Liver (tissue), 9 donors: Measurements from ENCODE around the gene TSPAN8. TPM values are rescaled to one million over a fixed set of nuclear protein-coding genes. Genes with fewer than 3 reads are reported as not detected.

Experiments used
- DNase-seq: peaks from one replicate; pipeline ENCODE4 v3.0.0-alpha.2; 2017; ENCODE audit warnings: low spot score
- H3K27ac ChIP-seq, 2 donors: one replicate each; pipeline ENCODE4 v1.7.0; 2013; ENCODE audit warnings: inconsistent platforms in 2 of 2, low read length in 2 of 2, control low read depth in 1 of 2, low read depth in 1 of 2, mild to moderate bottlenecking in 1 of 2
- H3K27me3 ChIP-seq, 4 donors: one replicate each; pipeline versions ENCODE4 v1.6.1 to v1.7.0; 2013; ENCODE audit warnings: low read length in 3 of 4, inconsistent platforms in 1 of 4, mild to moderate bottlenecking in 1 of 4, moderate library complexity in 1 of 4; ENCODE audit not compliant: control insufficient read depth in 4 of 4, insufficient read depth in 4 of 4
- H3K36me3 ChIP-seq, 4 donors: one replicate each; pipeline versions ENCODE4 v1.6.1 to v1.7.0; 2013; ENCODE audit warnings: low read length in 3 of 4, mild to moderate bottlenecking in 3 of 4, low read depth in 1 of 4, moderate library complexity in 1 of 4; ENCODE audit not compliant: control insufficient read depth in 4 of 4, insufficient read depth in 3 of 4
- H3K4me1 ChIP-seq, 4 donors: one replicate each; pipeline versions ENCODE4 v1.6.1 to v1.7.0; 2013; ENCODE audit warnings: low read length in 3 of 4, mild to moderate bottlenecking in 3 of 4, moderate library complexity in 1 of 4; ENCODE audit not compliant: control insufficient read depth in 4 of 4, insufficient read depth in 4 of 4
- H3K4me3 ChIP-seq, 3 donors: one replicate each; pipeline versions ENCODE4 v1.6.1 to v1.7.0; 2013; ENCODE audit warnings: low read length in 3 of 3, control low read depth in 1 of 3, low read depth in 1 of 3, mild to moderate bottlenecking in 1 of 3
- H3K9ac ChIP-seq, 2 donors: one replicate each; pipeline ENCODE4 v1.7.0; 2013; ENCODE audit warnings: low read length in 2 of 2, mild to moderate bottlenecking in 2 of 2, moderate library complexity in 2 of 2, control low read depth in 1 of 2, low read depth in 1 of 2
- H3K9me3 ChIP-seq, 4 donors: one replicate each; pipeline versions ENCODE4 v1.6.1 to v1.7.0; 2013; ENCODE audit warnings: low read length in 3 of 4; ENCODE audit not compliant: control insufficient read depth in 4 of 4
- HNF4A ChIP-seq, 2 donors: conservative IDR thresholded peaks; 2 replicates each; pipeline ENCODE4 v1.6.1; 2016; ENCODE audit warnings: antibody characterized with exemption in 2 of 2, mild to moderate bottlenecking in 2 of 2
- HNF4G ChIP-seq: IDR thresholded peaks from 2 replicates; pipeline ENCODE4 v1.6.1; 2016; ENCODE audit warnings: antibody characterized with exemption
- JUND ChIP-seq, 2 donors: IDR thresholded peaks; 2 replicates each; pipeline ENCODE4 v1.6.1; 2016; ENCODE audit warnings: antibody characterized with exemption in 2 of 2
- NR2F2 ChIP-seq: IDR thresholded peaks from 2 replicates; pipeline ENCODE4 v1.6.1; 2016; ENCODE audit warnings: antibody characterized with exemption
- RAD21 ChIP-seq, 2 donors: IDR thresholded peaks; 2 replicates each; pipeline ENCODE4 v1.6.1; 2016; ENCODE audit warnings: antibody characterized with exemption in 2 of 2, mild to moderate bottlenecking in 2 of 2
- RXRA ChIP-seq, 2 donors: IDR thresholded peaks; 2 replicates each; pipeline ENCODE4 v1.6.1; 2017 to 2018; ENCODE audit warnings: antibody characterized with exemption in 2 of 2, mild to moderate bottlenecking in 1 of 2
- SP1 ChIP-seq: IDR thresholded peaks from 2 replicates; pipeline ENCODE4 v1.6.1; 2018; ENCODE audit warnings: antibody characterized with exemption, mild to moderate bottlenecking
- TAF1 ChIP-seq: conservative IDR thresholded peaks from 2 replicates; pipeline ENCODE4 v1.6.1; 2016; ENCODE audit warnings: antibody characterized with exemption, mild to moderate bottlenecking
- YY1 ChIP-seq: IDR thresholded peaks from 2 replicates; pipeline ENCODE4 v1.6.1; 2016; ENCODE audit warnings: antibody characterized with exemption, mild to moderate bottlenecking
- WGBS: extraction: QIAGEN DNeasy Blood & Tissue Kit; methylation state at CpG from one replicate; pipeline ENCODE4 v1.1.7; 2013; 5-methylcytosine and 5-hydroxymethylcytosine counted together
- polyA plus RNA-seq, 2 donors: library from polyadenylated mRNA; stranded (reverse) in 1 of 2; unstranded in 1 of 2; fragments of 200-250 nt in 1 of 2; fragments of >200 nt in 1 of 2; fragmentation: Nextera tagmentation in 1 of 2; extraction: Ambion mirVana in 1 of 2; gene quantifications; one replicate each; pipeline versions ENCODE4 v1.2.1 to v1.2.3, GENCODE V29; 2013 to 2015
- total RNA-seq, 2 donors: library from RNA; depleted of rRNA; stranded (reverse); fragments of >200 nt; gene quantifications; one replicate each; pipeline ENCODE4 v1.2.3, GENCODE V29; 2014
- TF ChIP-seq, protein P1 (sequence below): IDR thresholded peaks from 2 replicates; pipeline ENCODE4 v1.6.1; 2016; ENCODE audit warnings: antibody characterized with exemption
- TF ChIP-seq, protein P2 (sequence below): IDR thresholded peaks from 2 replicates; pipeline ENCODE4 v1.6.1; 2016; ENCODE audit warnings: antibody characterized with exemption
- TF ChIP-seq, protein P3 (sequence below): IDR thresholded peaks from 2 replicates; pipeline ENCODE4 v1.6.1; 2016; ENCODE audit warnings: antibody characterized with exemption, mild to moderate bottlenecking
- TF ChIP-seq, protein P4 (sequence below): fragments of 150-350 bp; IDR thresholded peaks from 2 replicates; pipeline ENCODE4 v1.5.1; 2017; ENCODE audit warnings: improper control_type of control experiment, low read depth, low read length; ENCODE audit not compliant: missing input control
- TF ChIP-seq, protein P5 (sequence below): IDR thresholded peaks from 2 replicates; pipeline ENCODE4 v1.6.1; 2016; ENCODE audit warnings: antibody characterized with exemption
- donor health status: healthy.
- donor health status: healthy.
- donor health status: healthy.
- donor health status: healthy.
- donor health status: healthy.

TSPAN8 gene
- total RNA-seq (1 to 10 TPM in 1 of 2 donors, under 1 TPM in 1; 0.65 to 2.5 TPM), polyA plus RNA-seq (1 to 10 TPM; 7.9 to 9.3 TPM)

DNA sequence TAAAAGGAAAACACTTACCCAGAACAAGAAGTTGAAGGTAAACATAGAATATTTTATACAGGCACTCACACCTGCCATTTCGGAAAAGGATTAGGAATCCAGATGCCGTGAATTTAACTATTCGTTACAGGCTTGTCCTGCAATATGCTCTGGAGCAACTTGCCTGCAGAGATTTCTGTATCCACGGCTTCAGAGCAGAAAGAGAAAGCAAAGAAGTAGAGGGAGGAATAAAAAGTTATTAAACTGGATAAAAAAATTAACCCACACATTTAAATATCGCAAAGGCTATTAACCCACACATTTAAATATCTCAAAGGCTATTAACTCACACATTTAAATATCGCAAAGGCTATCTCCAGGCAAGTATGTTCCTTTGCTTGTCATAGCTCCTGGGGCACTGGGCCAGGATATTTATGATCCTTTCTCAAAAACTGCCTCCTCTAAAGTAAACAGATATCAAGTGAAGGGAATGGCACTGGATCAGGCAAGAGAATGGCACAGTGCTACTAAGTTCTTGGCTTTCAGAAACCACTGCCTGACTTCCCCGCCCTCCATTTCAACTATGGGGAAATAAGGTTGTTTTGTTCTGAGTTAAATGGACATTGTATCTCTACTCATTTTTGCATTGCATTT is at the start of gene TSPAN8:
TSPAN8 (minus strand) TSS at position 399 of the 633 bp plus-strand sequence; CDS start at position 78, 321 bp downstream.
- H3K27ac ChIP-seq = no peak within 1 kb of the TSS
- H3K4me1 ChIP-seq = peaks cover 5 to 28% (median 19%) of the 10 kb centered on the region in 4 donors
- peak; percentile 10 for TF ChIP-seq YY1
- TF ChIP-seq HNF4G = no peak
- TF ChIP-seq, protein P1, sequence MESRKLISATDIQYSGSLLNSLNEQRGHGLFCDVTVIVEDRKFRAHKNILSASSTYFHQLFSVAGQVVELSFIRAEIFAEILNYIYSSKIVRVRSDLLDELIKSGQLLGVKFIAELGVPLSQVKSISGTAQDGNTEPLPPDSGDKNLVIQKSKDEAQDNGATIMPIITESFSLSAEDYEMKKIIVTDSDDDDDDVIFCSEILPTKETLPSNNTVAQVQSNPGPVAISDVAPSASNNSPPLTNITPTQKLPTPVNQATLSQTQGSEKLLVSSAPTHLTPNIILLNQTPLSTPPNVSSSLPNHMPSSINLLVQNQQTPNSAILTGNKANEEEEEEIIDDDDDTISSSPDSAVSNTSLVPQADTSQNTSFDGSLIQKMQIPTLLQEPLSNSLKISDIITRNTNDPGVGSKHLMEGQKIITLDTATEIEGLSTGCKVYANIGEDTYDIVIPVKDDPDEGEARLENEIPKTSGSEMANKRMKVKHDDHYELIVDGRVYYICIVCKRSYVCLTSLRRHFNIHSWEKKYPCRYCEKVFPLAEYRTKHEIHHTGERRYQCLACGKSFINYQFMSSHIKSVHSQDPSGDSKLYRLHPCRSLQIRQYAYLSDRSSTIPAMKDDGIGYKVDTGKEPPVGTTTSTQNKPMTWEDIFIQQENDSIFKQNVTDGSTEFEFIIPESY = no peak
- H3K36me3 ChIP-seq = no peaks in the 10 kb centered on the region
- no peak for DNase-seq
- WGBS = 63% methylated on average over 7 of the region's 7 CpGs
- no peaks in the 10 kb centered on the region for H3K9me3 ChIP-seq
- no peaks in the 10 kb centered on the region for H3K27me3 ChIP-seq
- H3K9ac ChIP-seq = peak within 1 kb of the TSS in 1 of 2 donors; percentile 74
- peak within 1 kb of the TSS in 1 of 3 donors; percentile 11 for H3K4me3 ChIP-seq

DNA sequence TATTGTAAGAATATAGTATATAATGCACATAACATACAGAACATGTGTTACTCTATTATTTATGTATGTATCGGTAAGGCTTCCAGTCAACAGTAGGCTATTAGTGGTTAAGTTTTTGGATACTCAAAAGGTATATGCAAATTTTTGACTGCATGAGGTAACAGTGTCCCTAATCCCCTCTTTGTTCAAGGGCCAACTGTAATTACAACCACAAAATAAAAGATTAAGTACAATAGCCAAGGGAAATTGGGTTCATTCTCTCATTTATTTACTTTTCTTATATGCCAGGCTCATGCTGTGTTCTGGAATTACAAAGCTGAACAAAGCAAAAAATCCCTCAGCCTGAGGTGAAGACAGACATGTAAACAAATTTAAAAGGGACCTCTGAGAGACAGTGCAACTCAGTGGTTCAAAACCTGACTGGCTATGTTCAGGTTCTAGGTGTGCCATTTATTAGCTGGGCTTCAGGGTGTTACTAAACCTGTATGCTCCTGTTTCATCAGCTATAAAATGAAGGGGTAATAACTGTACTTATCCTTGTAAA is 43.4 kb upstream of the TSPAN8 start:
- WGBS = 93% methylated on average over 1 of the region's 1 CpG
- Histone ChIP-seq H3K9me3 (no peaks in the 10 kb centered on the region), H3K4me3 (no peak overlapping the region), H3K27me3 (no peaks in the 10 kb centered on the region), H3K36me3 (peaks cover 0 to 1% (median 0%) of the 10 kb centered on the region in 4 donors), H3K4me1 (no peaks in the 10 kb centered on the region), H3K27ac (no peak overlapping the region), H3K9ac (no peak overlapping the region)
- TF ChIP-seq JUND (IDR thresholded peaks at IDR 0.05) (no peak), TAF1 (no peak), RAD21 (IDR thresholded peaks at IDR 0.05) (no peak), YY1 (no peak), NR2F2 (no peak), HNF4G (no peak), HNF4A (conservative IDR thresholded peaks at IDR 0.05) (no peak)
- TF ChIP-seq, protein P2, sequence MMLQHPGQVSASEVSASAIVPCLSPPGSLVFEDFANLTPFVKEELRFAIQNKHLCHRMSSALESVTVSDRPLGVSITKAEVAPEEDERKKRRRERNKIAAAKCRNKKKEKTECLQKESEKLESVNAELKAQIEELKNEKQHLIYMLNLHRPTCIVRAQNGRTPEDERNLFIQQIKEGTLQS = no peak
- TF ChIP-seq, protein P1 = no peak
- DNase-seq = no peak

DNA sequence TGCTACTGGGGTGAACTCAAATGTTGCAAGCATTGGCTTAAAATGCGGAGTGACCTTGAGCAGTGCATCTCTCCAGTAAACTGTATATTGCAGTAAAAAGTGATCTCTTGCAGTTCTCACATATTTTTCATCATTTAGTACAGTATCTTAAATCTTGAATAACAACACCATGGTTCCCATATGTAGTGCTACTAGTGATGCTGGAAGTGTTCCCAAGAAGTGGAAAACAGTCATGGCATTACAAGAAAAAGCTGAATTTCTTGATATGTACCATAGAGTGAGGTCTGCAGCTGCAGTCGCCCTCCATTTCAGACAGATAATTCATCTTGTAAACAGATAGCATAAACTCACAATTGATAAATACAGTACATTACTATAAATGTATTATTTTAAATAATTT is 42.9 kb upstream of the TSPAN8 start:
- 94% methylated on average over 2 of the region's 2 CpGs for whole genome bisulfite sequencing
- Histone ChIP-seq H3K9ac (no peak overlapping the region), H3K9me3 (no peaks in the 10 kb centered on the region), H3K4me1 (no peaks in the 10 kb centered on the region), H3K27ac (no peak overlapping the region), H3K36me3 (peaks cover 0 to 1% (median 0%) of the 10 kb centered on the region in 4 donors), H3K27me3 (no peaks in the 10 kb centered on the region), H3K4me3 (no peak overlapping the region)
- TF ChIP-seq, protein P3, sequence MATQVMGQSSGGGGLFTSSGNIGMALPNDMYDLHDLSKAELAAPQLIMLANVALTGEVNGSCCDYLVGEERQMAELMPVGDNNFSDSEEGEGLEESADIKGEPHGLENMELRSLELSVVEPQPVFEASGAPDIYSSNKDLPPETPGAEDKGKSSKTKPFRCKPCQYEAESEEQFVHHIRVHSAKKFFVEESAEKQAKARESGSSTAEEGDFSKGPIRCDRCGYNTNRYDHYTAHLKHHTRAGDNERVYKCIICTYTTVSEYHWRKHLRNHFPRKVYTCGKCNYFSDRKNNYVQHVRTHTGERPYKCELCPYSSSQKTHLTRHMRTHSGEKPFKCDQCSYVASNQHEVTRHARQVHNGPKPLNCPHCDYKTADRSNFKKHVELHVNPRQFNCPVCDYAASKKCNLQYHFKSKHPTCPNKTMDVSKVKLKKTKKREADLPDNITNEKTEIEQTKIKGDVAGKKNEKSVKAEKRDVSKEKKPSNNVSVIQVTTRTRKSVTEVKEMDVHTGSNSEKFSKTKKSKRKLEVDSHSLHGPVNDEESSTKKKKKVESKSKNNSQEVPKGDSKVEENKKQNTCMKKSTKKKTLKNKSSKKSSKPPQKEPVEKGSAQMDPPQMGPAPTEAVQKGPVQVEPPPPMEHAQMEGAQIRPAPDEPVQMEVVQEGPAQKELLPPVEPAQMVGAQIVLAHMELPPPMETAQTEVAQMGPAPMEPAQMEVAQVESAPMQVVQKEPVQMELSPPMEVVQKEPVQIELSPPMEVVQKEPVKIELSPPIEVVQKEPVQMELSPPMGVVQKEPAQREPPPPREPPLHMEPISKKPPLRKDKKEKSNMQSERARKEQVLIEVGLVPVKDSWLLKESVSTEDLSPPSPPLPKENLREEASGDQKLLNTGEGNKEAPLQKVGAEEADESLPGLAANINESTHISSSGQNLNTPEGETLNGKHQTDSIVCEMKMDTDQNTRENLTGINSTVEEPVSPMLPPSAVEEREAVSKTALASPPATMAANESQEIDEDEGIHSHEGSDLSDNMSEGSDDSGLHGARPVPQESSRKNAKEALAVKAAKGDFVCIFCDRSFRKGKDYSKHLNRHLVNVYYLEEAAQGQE = no peak
- TF ChIP-seq SP1 (no peak), NR2F2 (no peak), TAF1 (no peak), HNF4G (no peak), RXRA (IDR thresholded peaks at IDR 0.05) (no peak), HNF4A (conservative IDR thresholded peaks at IDR 0.05) (no peak), YY1 (no peak)
- TF ChIP-seq, protein P4, sequence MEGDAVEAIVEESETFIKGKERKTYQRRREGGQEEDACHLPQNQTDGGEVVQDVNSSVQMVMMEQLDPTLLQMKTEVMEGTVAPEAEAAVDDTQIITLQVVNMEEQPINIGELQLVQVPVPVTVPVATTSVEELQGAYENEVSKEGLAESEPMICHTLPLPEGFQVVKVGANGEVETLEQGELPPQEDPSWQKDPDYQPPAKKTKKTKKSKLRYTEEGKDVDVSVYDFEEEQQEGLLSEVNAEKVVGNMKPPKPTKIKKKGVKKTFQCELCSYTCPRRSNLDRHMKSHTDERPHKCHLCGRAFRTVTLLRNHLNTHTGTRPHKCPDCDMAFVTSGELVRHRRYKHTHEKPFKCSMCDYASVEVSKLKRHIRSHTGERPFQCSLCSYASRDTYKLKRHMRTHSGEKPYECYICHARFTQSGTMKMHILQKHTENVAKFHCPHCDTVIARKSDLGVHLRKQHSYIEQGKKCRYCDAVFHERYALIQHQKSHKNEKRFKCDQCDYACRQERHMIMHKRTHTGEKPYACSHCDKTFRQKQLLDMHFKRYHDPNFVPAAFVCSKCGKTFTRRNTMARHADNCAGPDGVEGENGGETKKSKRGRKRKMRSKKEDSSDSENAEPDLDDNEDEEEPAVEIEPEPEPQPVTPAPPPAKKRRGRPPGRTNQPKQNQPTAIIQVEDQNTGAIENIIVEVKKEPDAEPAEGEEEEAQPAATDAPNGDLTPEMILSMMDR = no peak
- TF ChIP-seq, protein P5, sequence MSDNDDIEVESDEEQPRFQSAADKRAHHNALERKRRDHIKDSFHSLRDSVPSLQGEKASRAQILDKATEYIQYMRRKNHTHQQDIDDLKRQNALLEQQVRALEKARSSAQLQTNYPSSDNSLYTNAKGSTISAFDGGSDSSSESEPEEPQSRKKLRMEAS = no peak
- no peak for DNase-seq
